ENCODE measurements around the gene FGF22. TPM values are rescaled to one million over a fixed set of nuclear protein-coding genes. Genes with fewer than 3 reads are reported as not detected.
"Not testable (repeated sequence)": the region's sequence is repeated elsewhere in the genome, so short reads cannot be mapped to it uniquely, and the experiment has no call there.

The FGF22 gene
- total and polyA plus RNA-seq, 5 donors = 0.15 to 0.34 (median 0.20) TPM; not detected in 1

GRCh38 chr19:664913-665443 lies 25.3 kb downstream of the FGF22 start:
- intact Hi-C loops (cut with DNase I) = loop anchor here (2.0 to 5.0 kb wide), 3 partner anchors 67 to 133 kb away; partner anchors contain the start of gene CDC34 (in 1 of the 4)
- Histone ChIP-seq H3K4me3 (ENCODE audit: low read length) (no peak overlapping the region), H3K9me3 (ENCODE audit: control insufficient read depth, low read length) (no peaks in the 10 kb centered on the region), H3K4me1 (ENCODE audit: control insufficient read depth, insufficient read depth, low read length) (peaks cover 9% of the 10 kb centered on the region), H3K27me3 (ENCODE audit: control insufficient read depth, insufficient read depth) (no peaks in the 10 kb centered on the region), H3K27ac (ENCODE audit: low read length) (no peak overlapping the region)
- WGBS = 5% methylated on average over 24 of the region's 24 CpGs
- DNase-seq = peak; percentile 83 to 94 (median 93)
- ATAC-seq = peak; percentile 42 to 48

- not testable (repeated sequence) for DNase-seq; H3K27me3 ChIP-seq (ENCODE audit: control insufficient read depth, insufficient read depth); H3K4me1 ChIP-seq (ENCODE audit: control insufficient read depth, insufficient read depth, low read length); H3K4me3 ChIP-seq (ENCODE audit: low read length); H3K27ac ChIP-seq (ENCODE audit: low read length); H3K9me3 ChIP-seq (ENCODE audit: control insufficient read depth, low read length); ATAC-seq
- intact Hi-C loops (cut with DNase I) = loop anchor here in 1 of 4 donors (5.0 kb wide), 1 partner anchor 65 kb away; no protein-coding TSS in a partner anchor
- 89% methylated on average over 38 of the region's 38 CpGs for WGBS
These were observed 27.4 kb downstream of the FGF22 start for GRCh38 chr19:666985-667573.

- H3K27me3 ChIP-seq (ENCODE audit: control insufficient read depth, insufficient read depth); H3K9me3 ChIP-seq (ENCODE audit: control insufficient read depth, low read length); H3K4me3 ChIP-seq (ENCODE audit: low read length); H3K27ac ChIP-seq (ENCODE audit: low read length); H3K4me1 ChIP-seq (ENCODE audit: control insufficient read depth, insufficient read depth, low read length); DNase-seq; ATAC-seq: not testable (repeated sequence)
- intact Hi-C loops (cut with DNase I) = loop anchor here in 1 of 4 donors (5.0 kb wide), 1 partner anchor 63 kb away; no protein-coding TSS in a partner anchor
- 57% methylated on average over 12 of the region's 12 CpGs for WGBS
These were observed 29.2 kb downstream of the FGF22 start for GRCh38 chr19:668675-669434.

GRCh38 chr19:670609-671075 lies 31.0 kb downstream of the FGF22 start:
- intact Hi-C loops (cut with DNase I) = no loop called here
- H3K27me3 ChIP-seq (ENCODE audit: control insufficient read depth, insufficient read depth) = no peaks in the 10 kb centered on the region
- WGBS = 83% methylated on average over 9 of the region's 9 CpGs
- DNase-seq = no peak
- H3K4me1 ChIP-seq (ENCODE audit: control insufficient read depth, insufficient read depth, low read length) = no peaks in the 10 kb centered on the region
- H3K9me3 ChIP-seq (ENCODE audit: control insufficient read depth, low read length) = no peaks in the 10 kb centered on the region
- no peak for ATAC-seq
- no peak overlapping the region for H3K4me3 ChIP-seq (ENCODE audit: low read length)
- no peak overlapping the region for H3K27ac ChIP-seq (ENCODE audit: low read length)

- intact Hi-C loops (cut with DNase I) = no loop called here
- Histone ChIP-seq H3K4me3 (ENCODE audit: low read length) (no peak overlapping the region), H3K27me3 (ENCODE audit: control insufficient read depth, insufficient read depth) (no peaks in the 10 kb centered on the region), H3K4me1 (ENCODE audit: control insufficient read depth, insufficient read depth, low read length) (no peaks in the 10 kb centered on the region), H3K27ac (ENCODE audit: low read length) (peak overlapping the region; percentile 5), H3K9me3 (ENCODE audit: control insufficient read depth, low read length) (no peaks in the 10 kb centered on the region)
- ATAC-seq = peak; percentile 2 to 27
- 49% methylated on average over 38 of the region's 38 CpGs for WGBS
- peak; percentile 68 to 87 (median 84) for DNase-seq
These were observed 34.8 kb downstream of the FGF22 start for GRCh38 chr19:674282-675151.

- no peaks in the 10 kb centered on the region for H3K4me1 ChIP-seq (ENCODE audit: control insufficient read depth, insufficient read depth, low read length)
- no peaks in the 10 kb centered on the region for H3K27me3 ChIP-seq (ENCODE audit: control insufficient read depth, insufficient read depth)
- ATAC-seq = no peak
- DNase-seq = no peak
- 6% methylated on average over 31 of the region's 31 CpGs for WGBS
- H3K9me3 ChIP-seq (ENCODE audit: control insufficient read depth, low read length) = no peaks in the 10 kb centered on the region
- intact Hi-C loops (cut with DNase I) = no loop called here
- H3K27ac ChIP-seq (ENCODE audit: low read length) = peak overlapping the region; percentile 79
- peak overlapping the region; percentile 84 for H3K4me3 ChIP-seq (ENCODE audit: low read length)
These were observed 36.3 kb downstream of the FGF22 start for GRCh38 chr19:676007-676338.

GRCh38 chr19:676339-677105 lies 36.8 kb downstream of the FGF22 start, which contains the start of gene FSTL3:
TSS of gene FSTL3 (plus strand) at chr19:676392. CDS start at chr19:676424, 32 bp downstream.
- peak within 1 kb of the TSS; percentile 97 for H3K27ac ChIP-seq (ENCODE audit: low read length)
- peak within 1 kb of the TSS; percentile 84 for H3K4me3 ChIP-seq (ENCODE audit: low read length)
- no peaks in the 10 kb centered on the region for H3K9me3 ChIP-seq (ENCODE audit: control insufficient read depth, low read length)
- no peaks in the 10 kb centered on the region for H3K27me3 ChIP-seq (ENCODE audit: control insufficient read depth, insufficient read depth)
- intact Hi-C loops (cut with DNase I) = no loop called here
- DNase-seq = peak; percentile 73 to 86 (median 85)
- no peak for ATAC-seq
- WGBS = 4% methylated on average over 63 of the region's 63 CpGs
- H3K4me1 ChIP-seq (ENCODE audit: control insufficient read depth, insufficient read depth, low read length) = no peaks in the 10 kb centered on the region

GRCh38 chr19:677201-677600 lies 37.5 kb downstream of the FGF22 start:
- WGBS = 3% methylated on average over 15 of the region's 15 CpGs
- Histone ChIP-seq H3K4me1 (ENCODE audit: control insufficient read depth, insufficient read depth, low read length) (no peaks in the 10 kb centered on the region), H3K4me3 (ENCODE audit: low read length) (peak overlapping the region; percentile 84), H3K9me3 (ENCODE audit: control insufficient read depth, low read length) (no peaks in the 10 kb centered on the region), H3K27ac (ENCODE audit: low read length) (peak overlapping the region; percentile 97), H3K27me3 (ENCODE audit: control insufficient read depth, insufficient read depth) (no peaks in the 10 kb centered on the region)
- ATAC-seq (peak; percentile 3 to 13), DNase-seq (peak; percentile 86 to 92 (median 91))
- intact Hi-C loops (cut with DNase I) = no loop called here

GRCh38 chr19:677601-678436 lies 38.1 kb downstream of the FGF22 start:
- Histone ChIP-seq H3K9me3 (ENCODE audit: control insufficient read depth, low read length) (no peaks in the 10 kb centered on the region), H3K4me1 (ENCODE audit: control insufficient read depth, insufficient read depth, low read length) (no peaks in the 10 kb centered on the region), H3K27me3 (ENCODE audit: control insufficient read depth, insufficient read depth) (no peaks in the 10 kb centered on the region), H3K27ac (ENCODE audit: low read length) (peak overlapping the region; percentile 66), H3K4me3 (ENCODE audit: low read length) (peak overlapping the region; percentile 84)
- ATAC-seq (no peak), DNase-seq (peak in 2 of 3 donors; percentile 36 to 58)
- 45% methylated on average over 22 of the region's 22 CpGs for WGBS
- intact Hi-C loops (cut with DNase I) = no loop called here
